HL-60 (cell line): Measurements from ENCODE around the gene ANKRD40.

Experiments
- DNase-seq, 2 experiments: peaks; one replicate each; pipeline ENCODE4 v3.0.0-alpha.2; 2010 to 2020; ENCODE audit warnings: low read depth in 1 of 2, low spot score in 1 of 2
- H3K27ac ChIP-seq: fragments of 250-450 bp; sonication (Bioruptor Pico); replicated peaks from 2 replicates; pipeline ENCODE4 v1.5.1; 2020; ENCODE audit warnings: mild to moderate bottlenecking, moderate library complexity
- H3K27me3 ChIP-seq: fragments of 250-450 bp; sonication (Bioruptor Pico); 2 replicates; pipeline ENCODE4 v1.5.1; 2021; ENCODE audit warnings: mild to moderate bottlenecking, moderate library complexity; ENCODE audit not compliant: insufficient read depth, poor library complexity, severe bottlenecking
- H3K4me3 ChIP-seq: replicated peaks from 2 replicates; pipeline ENCODE4 v1.5.1; 2011; ENCODE audit warnings: mild to moderate bottlenecking, control low read depth, low read length; ENCODE audit not compliant: insufficient read depth
- GABPA ChIP-seq: IDR thresholded peaks from 2 replicates; pipeline ENCODE4 v1.6.1; 2012; ENCODE audit warnings: low read depth
- POLR2AphosphoS5 ChIP-seq: IDR thresholded peaks from 2 replicates; pipeline ENCODE4 v1.6.1; 2012; ENCODE audit warnings: low read depth
- SPI1 ChIP-seq: IDR thresholded peaks from 2 replicates; pipeline ENCODE4 v1.6.1; 2012; ENCODE audit warnings: low read depth, mild to moderate bottlenecking, borderline replicate concordance
- TF ChIP-seq, protein P1 (sequence below): IDR thresholded peaks from 2 replicates; pipeline ENCODE4 v1.6.1; 2012; ENCODE audit warnings: low read depth; ENCODE audit not compliant: insufficient replicate concordance
- TF ChIP-seq, protein P2 (sequence below): IDR thresholded peaks from one replicate; pipeline ENCODE4 v1.5.1; 2011; ENCODE audit warnings: low read length, control low read depth, inconsistent platforms; ENCODE audit not compliant: insufficient read depth

The ANKRD40 gene

DNA sequence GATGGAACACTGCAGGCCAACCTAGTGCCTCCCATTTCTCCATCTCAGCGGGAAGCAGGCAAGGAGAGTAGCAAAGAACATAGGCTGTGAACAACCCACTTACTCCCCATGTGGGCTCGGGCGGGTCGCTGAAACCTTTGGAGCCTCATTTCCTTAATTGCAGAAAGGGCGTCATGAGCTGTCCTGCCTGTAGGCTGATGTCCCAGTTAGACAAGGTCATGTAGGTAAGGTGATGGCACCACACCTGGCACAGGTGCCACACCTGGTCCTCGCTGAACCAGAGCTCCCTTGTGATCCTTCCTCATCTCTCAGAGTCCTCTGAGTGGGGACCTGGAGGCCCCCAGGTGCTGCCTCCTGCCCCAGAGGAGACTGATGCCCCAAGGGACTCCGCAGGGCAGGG, 50.1 kb downstream of the ANKRD40 start:
- TF ChIP-seq GABPA (no peak), SPI1 (no peak), POLR2AphosphoS5 (no peak)
- TF ChIP-seq, protein P1, sequence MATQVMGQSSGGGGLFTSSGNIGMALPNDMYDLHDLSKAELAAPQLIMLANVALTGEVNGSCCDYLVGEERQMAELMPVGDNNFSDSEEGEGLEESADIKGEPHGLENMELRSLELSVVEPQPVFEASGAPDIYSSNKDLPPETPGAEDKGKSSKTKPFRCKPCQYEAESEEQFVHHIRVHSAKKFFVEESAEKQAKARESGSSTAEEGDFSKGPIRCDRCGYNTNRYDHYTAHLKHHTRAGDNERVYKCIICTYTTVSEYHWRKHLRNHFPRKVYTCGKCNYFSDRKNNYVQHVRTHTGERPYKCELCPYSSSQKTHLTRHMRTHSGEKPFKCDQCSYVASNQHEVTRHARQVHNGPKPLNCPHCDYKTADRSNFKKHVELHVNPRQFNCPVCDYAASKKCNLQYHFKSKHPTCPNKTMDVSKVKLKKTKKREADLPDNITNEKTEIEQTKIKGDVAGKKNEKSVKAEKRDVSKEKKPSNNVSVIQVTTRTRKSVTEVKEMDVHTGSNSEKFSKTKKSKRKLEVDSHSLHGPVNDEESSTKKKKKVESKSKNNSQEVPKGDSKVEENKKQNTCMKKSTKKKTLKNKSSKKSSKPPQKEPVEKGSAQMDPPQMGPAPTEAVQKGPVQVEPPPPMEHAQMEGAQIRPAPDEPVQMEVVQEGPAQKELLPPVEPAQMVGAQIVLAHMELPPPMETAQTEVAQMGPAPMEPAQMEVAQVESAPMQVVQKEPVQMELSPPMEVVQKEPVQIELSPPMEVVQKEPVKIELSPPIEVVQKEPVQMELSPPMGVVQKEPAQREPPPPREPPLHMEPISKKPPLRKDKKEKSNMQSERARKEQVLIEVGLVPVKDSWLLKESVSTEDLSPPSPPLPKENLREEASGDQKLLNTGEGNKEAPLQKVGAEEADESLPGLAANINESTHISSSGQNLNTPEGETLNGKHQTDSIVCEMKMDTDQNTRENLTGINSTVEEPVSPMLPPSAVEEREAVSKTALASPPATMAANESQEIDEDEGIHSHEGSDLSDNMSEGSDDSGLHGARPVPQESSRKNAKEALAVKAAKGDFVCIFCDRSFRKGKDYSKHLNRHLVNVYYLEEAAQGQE: no peak
- TF ChIP-seq, protein P2, sequence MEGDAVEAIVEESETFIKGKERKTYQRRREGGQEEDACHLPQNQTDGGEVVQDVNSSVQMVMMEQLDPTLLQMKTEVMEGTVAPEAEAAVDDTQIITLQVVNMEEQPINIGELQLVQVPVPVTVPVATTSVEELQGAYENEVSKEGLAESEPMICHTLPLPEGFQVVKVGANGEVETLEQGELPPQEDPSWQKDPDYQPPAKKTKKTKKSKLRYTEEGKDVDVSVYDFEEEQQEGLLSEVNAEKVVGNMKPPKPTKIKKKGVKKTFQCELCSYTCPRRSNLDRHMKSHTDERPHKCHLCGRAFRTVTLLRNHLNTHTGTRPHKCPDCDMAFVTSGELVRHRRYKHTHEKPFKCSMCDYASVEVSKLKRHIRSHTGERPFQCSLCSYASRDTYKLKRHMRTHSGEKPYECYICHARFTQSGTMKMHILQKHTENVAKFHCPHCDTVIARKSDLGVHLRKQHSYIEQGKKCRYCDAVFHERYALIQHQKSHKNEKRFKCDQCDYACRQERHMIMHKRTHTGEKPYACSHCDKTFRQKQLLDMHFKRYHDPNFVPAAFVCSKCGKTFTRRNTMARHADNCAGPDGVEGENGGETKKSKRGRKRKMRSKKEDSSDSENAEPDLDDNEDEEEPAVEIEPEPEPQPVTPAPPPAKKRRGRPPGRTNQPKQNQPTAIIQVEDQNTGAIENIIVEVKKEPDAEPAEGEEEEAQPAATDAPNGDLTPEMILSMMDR: no peak
- H3K27me3 ChIP-seq: no peaks in the 10 kb centered on the region
- no peak overlapping the region for H3K4me3 ChIP-seq
- no peak for DNase-seq
- no peak overlapping the region for H3K27ac ChIP-seq

DNA sequence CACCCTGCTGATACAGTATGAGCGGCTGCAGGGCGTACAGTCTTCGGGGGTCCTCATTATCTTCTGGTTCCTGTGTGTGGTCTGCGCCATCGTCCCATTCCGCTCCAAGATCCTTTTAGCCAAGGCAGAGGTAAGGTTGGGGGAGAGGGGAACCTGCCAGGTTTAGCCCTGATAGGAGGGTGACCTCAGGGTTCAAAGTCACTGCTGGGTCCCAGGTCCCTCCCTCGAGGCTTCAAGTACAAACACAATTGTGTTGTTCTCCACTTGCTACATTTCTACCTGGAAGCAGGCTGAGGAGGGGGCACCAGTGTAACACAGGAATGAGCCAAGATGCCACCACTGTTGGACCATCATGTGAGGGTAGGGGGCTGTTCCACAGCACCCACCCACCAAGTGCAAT, 50.7 kb downstream of the ANKRD40 start:
- TF ChIP-seq SPI1: no peak
- TF ChIP-seq GABPA: no peak
- TF ChIP-seq, protein P1: no peak
- no peak for TF ChIP-seq POLR2AphosphoS5
- TF ChIP-seq, protein P2: no peak
- Histone ChIP-seq H3K27me3 (no peaks in the 10 kb centered on the region), H3K4me3 (no peak overlapping the region), H3K27ac (no peak overlapping the region)
- DNase-seq: no peak

DNA sequence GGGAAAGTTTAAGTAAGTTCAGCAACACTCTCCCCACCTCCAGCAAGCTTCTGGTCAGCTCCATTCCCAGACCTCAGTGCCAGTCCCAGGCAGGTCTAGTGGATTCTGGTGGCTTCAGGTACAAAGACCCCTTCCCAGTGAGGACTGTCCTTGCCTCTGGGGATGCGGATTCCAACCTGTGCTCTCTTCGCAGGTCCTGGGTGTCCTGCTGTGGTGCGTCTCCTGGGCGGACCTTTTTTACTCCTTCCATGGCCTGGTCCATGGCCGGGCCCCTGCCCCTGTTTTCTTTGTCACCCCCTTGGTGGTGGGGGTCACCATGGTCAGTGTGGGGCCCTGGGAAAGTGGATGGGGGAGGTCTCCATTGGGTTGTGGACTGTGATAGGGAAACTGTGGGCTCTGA, 51.2 kb downstream of the ANKRD40 start:
- H3K27me3 ChIP-seq: no peaks in the 10 kb centered on the region
- DNase-seq: no peak
- no peak overlapping the region for H3K4me3 ChIP-seq
- no peak overlapping the region for H3K27ac ChIP-seq
- TF ChIP-seq SPI1: no peak
- no peak for TF ChIP-seq GABPA
- TF ChIP-seq, protein P2: no peak
- TF ChIP-seq, protein P1: no peak
- TF ChIP-seq POLR2AphosphoS5: no peak
